ENCODE data around the gene ZCWPW1. TPM values are rescaled to one million over a fixed set of nuclear protein-coding genes. Genes with fewer than 3 reads are reported as not detected.
"Not testable (repeated sequence)": the region's sequence is repeated elsewhere in the genome, so short reads cannot be mapped to it uniquely, and the experiment has no call there.

Gene ZCWPW1
- total RNA-seq, 1 donor = 2.4 TPM

- DNase-seq (ENCODE audit: low read depth in 2 of 3, low spot score in 2 of 3) = no peak
These were observed 26.7 kb upstream of the ZCWPW1 start for GRCh38 chr7:100455206-100455605.

GRCh38 chr7:100453854-100454253, 25.4 kb upstream of the ZCWPW1 start:
- not testable (repeated sequence) for DNase-seq (ENCODE audit: low read depth in 2 of 3, low spot score in 2 of 3)

DNA sequence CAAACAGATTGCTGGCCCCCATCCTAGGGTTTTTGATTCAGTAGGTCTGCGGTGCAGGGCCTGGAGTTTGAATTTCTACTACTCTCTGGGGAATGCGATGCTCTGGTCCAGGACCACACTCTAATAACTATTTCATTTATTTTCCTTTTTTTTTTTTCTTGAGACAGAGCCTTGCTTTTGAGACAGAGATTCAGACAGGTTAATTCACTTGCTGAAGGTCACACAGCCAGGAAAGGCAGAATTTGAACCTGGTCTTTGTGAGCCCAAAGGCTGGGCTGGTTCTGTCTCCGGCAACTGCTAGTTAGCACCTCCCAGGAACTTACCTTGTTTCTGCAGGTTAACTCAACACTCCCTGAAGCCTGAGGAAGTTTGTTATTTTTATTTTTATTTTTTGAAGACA, 24.0 kb upstream of the ZCWPW1 start:
- DNase-seq (ENCODE audit: low read depth in 2 of 3, low spot score in 2 of 3) = no peak

GRCh38 chr7:100449190-100449795, 20.8 kb upstream of the ZCWPW1 start:
- DNase-seq (ENCODE audit: low read depth in 2 of 3, low spot score in 2 of 3) = no peak

GRCh38 chr7:100447363-100447762, 18.9 kb upstream of the ZCWPW1 start:
- not testable (repeated sequence) for DNase-seq (ENCODE audit: low read depth in 2 of 3, low spot score in 2 of 3)

DNA sequence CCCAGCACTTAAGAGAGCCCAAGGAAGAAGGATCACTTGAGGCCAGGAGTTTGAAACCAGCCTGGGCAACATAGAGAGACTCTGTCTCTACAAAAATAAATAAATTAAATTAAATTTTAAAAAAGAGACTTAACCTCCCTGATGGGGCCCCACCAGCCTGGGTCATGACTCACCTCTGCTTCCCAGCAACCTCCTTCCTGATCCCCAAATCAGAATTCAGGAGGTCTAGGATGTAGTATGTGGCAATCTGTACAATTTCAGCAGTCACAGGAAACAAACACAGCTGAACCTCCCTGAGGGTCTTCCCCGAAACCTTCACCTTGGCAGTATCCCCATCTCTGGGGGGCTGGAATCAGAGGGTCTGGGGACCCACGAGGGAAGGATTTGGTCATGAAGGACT, 17.5 kb upstream of the ZCWPW1 start:
- DNase-seq (ENCODE audit: low read depth in 2 of 3, low spot score in 2 of 3) = no peak

GRCh38 chr7:100444311-100445278, 16.1 kb upstream of the ZCWPW1 start:
- peak in 1 of 3 donors; percentile 41 for DNase-seq (ENCODE audit: low read depth in 2 of 3, low spot score in 2 of 3)

DNA sequence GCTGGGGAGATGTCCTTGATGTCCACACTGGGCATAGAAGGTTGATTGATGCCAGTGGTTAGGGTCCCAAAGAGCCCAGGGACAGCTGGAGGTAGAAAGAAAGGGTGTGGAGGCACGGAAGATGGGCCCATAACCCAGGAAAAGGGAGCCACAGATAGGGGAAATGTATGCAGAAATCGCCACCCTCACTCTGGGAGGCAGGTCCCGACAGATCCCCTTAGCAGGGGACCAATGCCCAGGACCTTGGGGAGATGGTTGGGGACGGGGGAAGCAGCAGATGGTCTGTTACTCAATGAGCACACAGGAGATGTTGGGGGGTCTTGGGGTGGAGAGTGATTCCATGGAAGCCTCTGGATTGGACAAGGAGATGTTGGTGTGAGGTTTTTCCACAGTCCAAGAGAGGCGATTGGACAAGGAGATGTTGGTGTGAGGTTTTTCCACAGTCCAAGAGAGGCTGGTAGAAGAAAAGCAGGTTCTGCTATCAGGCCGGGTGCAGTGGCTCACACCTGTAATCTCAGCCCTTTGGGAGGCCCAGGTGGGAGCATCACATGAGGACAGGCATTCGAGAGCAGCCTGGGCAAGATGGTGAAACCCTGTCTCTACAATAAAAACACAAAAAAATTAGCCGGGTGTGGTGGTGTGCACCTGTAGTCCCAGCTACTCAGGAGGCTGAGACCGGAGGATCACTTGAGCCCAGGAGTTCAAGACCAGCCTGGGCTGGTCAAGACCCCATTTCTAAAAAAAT, 14.8 kb upstream of the ZCWPW1 start:
- DNase-seq (ENCODE audit: low read depth in 2 of 3, low spot score in 2 of 3) = no peak

DNA sequence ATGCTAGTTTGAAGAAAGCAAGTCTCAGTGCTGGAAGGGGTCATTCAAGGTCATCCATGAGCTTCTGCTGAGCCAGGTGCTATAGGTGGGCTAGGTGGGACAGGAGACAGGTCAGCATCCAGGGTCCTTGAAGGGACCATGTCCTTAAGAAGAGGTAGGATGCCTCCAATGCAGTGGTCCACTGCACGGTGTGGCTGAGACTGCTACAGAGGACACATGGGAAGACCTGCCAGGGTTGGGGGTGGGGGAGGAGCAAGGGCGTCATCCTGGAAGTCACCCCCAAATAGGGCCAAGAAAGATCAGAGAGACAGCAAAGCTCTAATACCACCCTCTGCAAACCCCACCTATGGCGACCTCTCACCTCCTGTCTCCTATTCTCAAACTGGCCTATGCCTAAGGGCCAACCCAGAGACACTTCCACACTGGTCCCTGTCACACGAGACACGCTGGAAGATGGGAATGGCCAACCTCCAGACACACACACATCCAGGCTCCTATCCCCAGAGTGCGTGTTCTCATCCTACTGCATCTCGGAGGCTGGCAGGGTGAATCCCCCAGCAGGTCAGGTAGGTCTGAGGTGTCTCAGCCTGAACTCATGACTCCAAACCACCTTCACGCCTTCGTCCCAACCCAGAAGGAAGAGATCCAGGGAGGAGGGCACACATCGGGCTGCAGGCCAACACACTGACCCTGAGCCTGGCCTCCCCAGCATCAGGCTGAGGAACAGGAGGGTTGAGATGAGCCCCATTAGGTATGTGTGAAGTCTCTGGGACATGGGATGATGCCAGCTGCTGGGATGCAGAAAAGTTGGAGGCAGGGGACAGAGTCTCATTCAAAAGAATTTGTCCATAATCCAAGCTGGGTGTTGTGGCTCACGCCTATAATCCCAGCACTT, 13.4 kb upstream of the ZCWPW1 start:
- DNase-seq (ENCODE audit: low read depth in 2 of 3, low spot score in 2 of 3) = no peak

- DNase-seq (ENCODE audit: low read depth in 2 of 3, low spot score in 2 of 3) = not testable (repeated sequence)
These were observed 10.7 kb upstream of the ZCWPW1 start for GRCh38 chr7:100439244-100439643.

- DNase-seq (ENCODE audit: low read depth in 2 of 3, low spot score in 2 of 3) = not testable (repeated sequence)
These were observed 10.2 kb upstream of the ZCWPW1 start for GRCh38 chr7:100438731-100439130.

DNA sequence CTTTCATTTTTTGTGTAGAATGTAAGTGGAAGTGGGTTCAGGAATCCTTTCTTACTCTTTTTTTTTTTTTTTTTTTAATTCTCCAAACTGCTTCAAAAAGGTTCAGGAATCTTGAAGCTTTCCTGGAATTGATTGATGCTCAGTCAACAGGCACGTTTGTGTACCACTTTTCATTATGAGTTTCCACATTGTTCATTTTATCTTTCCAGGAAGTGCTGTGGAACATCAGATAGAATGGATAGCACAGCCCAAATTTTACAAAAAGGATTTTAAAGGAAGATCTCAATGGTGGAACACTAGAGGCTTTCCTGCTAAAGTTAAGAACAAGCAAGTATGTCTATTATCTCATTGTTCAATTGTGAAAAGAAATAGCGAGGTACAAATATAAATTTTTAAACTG, 9.7 kb upstream of the ZCWPW1 start:
- DNase-seq (ENCODE audit: low read depth in 2 of 3, low spot score in 2 of 3) = no peak

DNA sequence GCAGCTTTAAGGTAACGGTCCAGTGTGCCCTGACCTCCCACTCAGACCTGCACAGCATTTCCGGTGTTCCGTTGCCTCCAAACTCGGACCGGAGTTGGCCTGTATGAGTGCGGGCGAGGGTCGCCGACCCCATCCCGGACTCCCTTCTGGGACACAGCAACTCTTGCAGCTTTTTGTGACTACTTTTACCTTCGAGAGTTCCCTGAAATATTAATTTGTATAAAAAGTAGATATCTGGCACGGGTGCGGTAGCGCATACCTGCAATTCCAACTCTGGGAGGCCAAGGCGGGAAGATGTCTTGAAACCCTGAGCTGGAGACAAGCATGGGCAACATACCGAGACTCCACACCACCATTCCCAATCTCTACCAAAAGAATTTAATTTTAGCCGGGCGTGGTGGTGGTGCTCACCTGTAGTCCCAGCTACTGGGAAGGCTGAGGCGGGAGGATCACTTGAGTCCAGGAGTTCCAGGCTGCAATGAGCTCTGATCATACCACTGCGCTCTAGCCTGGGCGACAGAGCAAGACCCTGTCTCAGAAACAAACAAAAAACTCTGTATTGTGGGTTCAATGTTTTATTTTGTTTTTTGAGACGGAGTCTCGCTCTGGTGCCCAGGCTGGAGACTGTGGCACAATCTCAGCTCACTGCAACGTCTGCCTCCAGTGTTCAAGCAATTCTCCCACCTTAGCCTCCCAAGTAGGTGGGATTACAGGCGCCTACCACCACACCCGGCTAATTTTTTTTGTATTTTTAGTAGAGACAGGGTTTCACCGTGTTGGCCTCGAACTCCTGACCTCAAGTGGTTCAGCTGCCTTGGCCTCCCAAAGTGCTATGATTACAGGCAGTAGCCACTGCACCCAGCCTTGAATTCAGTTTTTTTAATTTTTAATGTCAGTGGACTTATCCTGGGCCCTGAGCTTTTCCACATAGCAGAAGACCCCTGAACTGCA, 8.9 kb upstream of the ZCWPW1 start:
- no peak for DNase-seq (ENCODE audit: low read depth in 2 of 3, low spot score in 2 of 3)

DNA sequence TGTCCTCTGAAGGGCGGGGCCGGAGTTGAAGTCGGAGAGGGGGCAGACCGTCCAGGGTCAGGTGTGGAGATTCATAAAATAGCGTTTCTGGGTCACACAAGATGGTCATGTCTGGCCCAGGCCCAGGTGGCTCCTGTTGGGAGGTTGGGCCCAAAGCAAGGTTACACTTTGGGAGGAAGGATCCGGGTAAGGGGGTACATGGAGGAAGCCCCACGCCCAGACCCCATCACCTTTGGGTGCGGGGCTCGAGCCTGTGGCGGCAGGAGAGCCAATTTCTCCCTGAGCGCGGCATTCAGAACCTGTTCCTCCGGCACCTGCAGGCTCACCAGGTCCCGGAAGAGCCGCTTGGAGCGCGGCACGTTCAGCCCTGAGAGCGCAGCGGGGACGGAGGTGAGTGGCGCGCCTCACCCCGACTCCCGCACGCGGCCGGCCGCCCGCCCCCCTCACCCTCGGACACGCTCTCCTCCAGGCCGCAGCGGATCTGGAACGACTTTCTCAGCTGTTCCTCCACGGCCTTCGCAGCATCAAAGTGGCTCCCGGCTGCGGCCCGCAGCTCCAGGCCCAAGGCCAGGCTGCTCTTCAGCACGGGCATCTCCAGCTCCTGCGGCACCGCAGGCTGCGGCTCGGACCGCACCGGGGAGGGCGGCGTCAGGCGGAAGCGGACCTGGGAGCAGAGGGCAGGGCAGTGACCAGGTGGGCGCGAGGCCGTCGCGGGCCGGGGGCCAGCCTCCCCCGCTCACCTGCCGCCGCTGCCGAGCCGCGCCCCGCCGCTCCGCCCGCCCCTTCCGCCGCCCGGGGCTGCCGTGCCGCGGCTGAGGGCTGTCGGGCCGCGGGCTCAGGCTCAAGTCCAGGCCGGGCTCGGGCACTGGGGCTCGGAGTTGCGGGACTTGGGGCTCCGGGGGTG, 7.2 kb upstream of the ZCWPW1 start:
- DNase-seq (ENCODE audit: low read depth in 2 of 3, low spot score in 2 of 3) = peak in 2 of 3 donors; percentile 38 to 48

DNA sequence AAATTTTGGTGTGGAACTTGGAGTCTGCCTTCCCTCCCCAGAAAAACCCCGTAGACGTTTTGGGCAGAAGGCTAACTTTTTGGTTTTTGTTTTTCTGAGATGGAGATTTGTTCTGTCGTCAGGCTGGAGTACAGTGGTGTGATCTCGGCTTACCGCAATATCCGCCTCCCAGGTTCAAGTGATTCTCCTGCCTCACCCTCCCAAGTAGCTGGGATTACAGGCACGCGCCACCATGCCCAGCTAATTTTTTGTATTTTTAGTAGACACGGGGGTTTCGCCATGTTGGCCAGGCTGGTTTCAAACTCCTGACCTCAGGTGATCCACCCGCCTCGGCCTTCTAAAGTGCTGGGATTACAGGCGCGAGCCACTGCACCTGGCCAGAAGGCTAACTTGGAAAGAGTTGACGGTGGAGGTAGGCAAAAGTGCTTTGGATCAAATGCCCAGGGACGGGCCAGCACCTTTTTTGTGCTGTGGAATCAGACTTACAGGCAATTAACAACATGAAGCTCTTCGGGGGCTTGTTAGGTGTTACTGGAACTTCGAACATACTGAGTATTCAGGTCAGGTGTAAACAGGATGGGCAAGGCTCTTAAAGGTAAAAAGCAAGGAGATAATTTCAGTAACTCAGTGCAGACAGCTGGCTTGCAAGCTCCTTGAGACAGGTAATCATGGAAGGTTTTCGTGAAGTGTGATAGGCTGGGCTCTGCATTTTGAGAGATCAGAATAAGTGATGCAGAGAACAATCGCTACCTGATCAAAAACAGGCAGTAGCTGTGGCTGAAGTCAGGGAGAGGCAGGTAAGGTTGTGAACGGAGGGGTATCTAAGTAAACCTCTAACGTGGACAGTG, 6.0 kb upstream of the ZCWPW1 start:
- DNase-seq (ENCODE audit: low read depth in 2 of 3, low spot score in 2 of 3) = no peak

DNA sequence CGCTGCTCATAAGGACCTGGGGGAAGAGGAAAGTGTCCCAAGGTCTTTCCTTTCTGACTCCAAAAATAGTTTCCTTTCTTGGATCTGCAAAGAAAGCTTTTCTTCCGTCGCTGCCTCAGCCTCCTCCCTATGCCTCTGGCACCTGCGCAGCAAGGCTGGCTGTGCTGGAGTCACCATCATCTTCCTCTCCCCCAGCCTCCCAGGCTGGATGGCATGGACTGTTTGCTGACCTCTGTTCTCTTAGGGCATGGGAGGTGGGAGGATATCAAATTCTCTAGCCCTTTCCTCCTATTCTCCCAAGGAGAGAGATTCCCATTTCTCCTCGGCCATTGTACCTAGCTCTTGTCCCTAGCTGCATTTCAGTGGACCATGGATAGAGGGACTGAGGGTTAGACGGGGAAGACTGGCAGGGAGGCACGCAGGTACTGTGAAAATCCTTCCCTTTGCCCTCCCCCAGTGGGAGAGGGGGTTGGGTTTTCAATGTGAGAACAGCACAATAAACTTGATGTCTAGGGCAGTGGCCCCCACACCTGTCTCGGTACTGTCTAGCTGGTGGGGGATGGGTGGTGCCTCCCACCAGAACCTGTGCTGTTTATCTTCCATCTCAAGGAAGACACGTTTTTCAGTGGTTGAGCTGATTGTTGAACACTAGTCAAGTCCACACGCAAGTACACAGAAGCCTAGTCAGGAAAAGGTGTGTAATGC, 5.2 kb upstream of the ZCWPW1 start:
- no peak for DNase-seq (ENCODE audit: low read depth in 2 of 3, low spot score in 2 of 3)

- no peak for DNase-seq (ENCODE audit: low read depth in 2 of 3, low spot score in 2 of 3)
These were observed 4.7 kb upstream of the ZCWPW1 start for GRCh38 chr7:100433276-100433591.
